ENCODE measurements around the gene PIK3R1.

The PIK3R1 gene

GRCh38 chr5:68331192-68332079 is 115.9 kb downstream of the PIK3R1 start:
- DNase-seq (ENCODE audit: low spot score): peak; percentile 38

- DNase-seq (ENCODE audit: low spot score): no peak
These were observed 116.5 kb downstream of the PIK3R1 start for GRCh38 chr5:68332080-68332451.

GRCh38 chr5:68332556-68332955 is 117.0 kb downstream of the PIK3R1 start:
- no peak for DNase-seq (ENCODE audit: low spot score)

- no peak for DNase-seq (ENCODE audit: low spot score)
These were observed 118.3 kb downstream of the PIK3R1 start for GRCh38 chr5:68333649-68334552.

- DNase-seq (ENCODE audit: low spot score): no peak
These were observed 119.0 kb downstream of the PIK3R1 start for GRCh38 chr5:68334553-68334886.

GRCh38 chr5:68335075-68335474 is 119.5 kb downstream of the PIK3R1 start:
- DNase-seq (ENCODE audit: low spot score): no peak

- no peak for DNase-seq (ENCODE audit: low spot score)
These were observed 120.6 kb downstream of the PIK3R1 start for GRCh38 chr5:68336200-68336599.

- no peak for DNase-seq (ENCODE audit: low spot score)
These were observed 121.7 kb downstream of the PIK3R1 start for GRCh38 chr5:68337235-68337634.

GRCh38 chr5:68339921-68340321 is 124.4 kb downstream of the PIK3R1 start:
- no peak for DNase-seq (ENCODE audit: low spot score)

GRCh38 chr5:68341006-68341405 is 125.5 kb downstream of the PIK3R1 start:
- no peak for DNase-seq (ENCODE audit: low spot score)

GRCh38 chr5:68342693-68343092 is 127.1 kb downstream of the PIK3R1 start:
- no peak for DNase-seq (ENCODE audit: low spot score)

- peak; percentile 53 for DNase-seq (ENCODE audit: low spot score)
These were observed 127.9 kb downstream of the PIK3R1 start for GRCh38 chr5:68343421-68343826.

- DNase-seq (ENCODE audit: low spot score): peak; percentile 62
These were observed 129.0 kb downstream of the PIK3R1 start for GRCh38 chr5:68344447-68345111.

- DNase-seq (ENCODE audit: low spot score): no peak
These were observed 129.6 kb downstream of the PIK3R1 start for GRCh38 chr5:68345171-68345570.

GRCh38 chr5:68345582-68345981 is 130.0 kb downstream of the PIK3R1 start:
- DNase-seq (ENCODE audit: low spot score): no peak

- DNase-seq (ENCODE audit: low spot score): no peak
These were observed 132.0 kb downstream of the PIK3R1 start for GRCh38 chr5:68347536-68347935.

- no peak for DNase-seq (ENCODE audit: low spot score)
These were observed 133.1 kb downstream of the PIK3R1 start for GRCh38 chr5:68348447-68349222.

- peak; percentile 16 for DNase-seq (ENCODE audit: low spot score)
These were observed 134.6 kb downstream of the PIK3R1 start for GRCh38 chr5:68350176-68350575.

Data from Ammon's horn (tissue), 1 donor.